Measurements from ENCODE around the gene CCSER1. TPM values are rescaled to one million over a fixed set of nuclear protein-coding genes. Genes with fewer than 3 reads are reported as not detected.

Gene CCSER1
- total RNA-seq, 1 donor from 2014 or later, result not detected

- H3K4me3 Mint-ChIP-seq (ENCODE audit: unreplicated experiment), result no peak overlapping the region
- peaks cover 46% of the 10 kb centered on the region for H3K9me3 Mint-ChIP-seq (ENCODE audit: low read depth)
- TF ChIP-seq CTCF (IDR thresholded peaks at IDR 0.05), result no peak
- H3K36me3 Mint-ChIP-seq (ENCODE audit: low read depth), result no peaks in the 10 kb centered on the region
- H3K27ac Mint-ChIP-seq (ENCODE audit: unreplicated experiment), result no peak overlapping the region
- no peak for DNase-seq (ENCODE audit: low spot score)
- H3K4me1 Mint-ChIP-seq (ENCODE audit: low read depth), result no peaks in the 10 kb centered on the region
- no peaks in the 10 kb centered on the region for H3K27me3 Mint-ChIP-seq (ENCODE audit: low read depth)
Measured at GRCh38 chr4:91567594-91567993, 1440.4 kb downstream of the CCSER1 start.

GRCh38 chr4:91577864-91578263 is 1450.7 kb downstream of the CCSER1 start:
- H3K4me3 Mint-ChIP-seq (ENCODE audit: unreplicated experiment), result no peak overlapping the region
- no peak overlapping the region for H3K27ac Mint-ChIP-seq (ENCODE audit: unreplicated experiment)
- peaks cover 1% of the 10 kb centered on the region for H3K27me3 Mint-ChIP-seq (ENCODE audit: low read depth)
- no peaks in the 10 kb centered on the region for H3K36me3 Mint-ChIP-seq (ENCODE audit: low read depth)
- no peaks in the 10 kb centered on the region for H3K4me1 Mint-ChIP-seq (ENCODE audit: low read depth)
- peaks cover 5% of the 10 kb centered on the region for H3K9me3 Mint-ChIP-seq (ENCODE audit: low read depth)
- no peak for TF ChIP-seq CTCF (IDR thresholded peaks at IDR 0.05)
- no peak for DNase-seq (ENCODE audit: low spot score)

- no peaks in the 10 kb centered on the region for H3K9me3 Mint-ChIP-seq (ENCODE audit: low read depth)
- DNase-seq (ENCODE audit: low spot score), result no peak
- no peak overlapping the region for H3K4me3 Mint-ChIP-seq (ENCODE audit: unreplicated experiment)
- H3K27ac Mint-ChIP-seq (ENCODE audit: unreplicated experiment), result no peak overlapping the region
- H3K36me3 Mint-ChIP-seq (ENCODE audit: low read depth), result no peaks in the 10 kb centered on the region
- H3K4me1 Mint-ChIP-seq (ENCODE audit: low read depth), result no peaks in the 10 kb centered on the region
- no peak for TF ChIP-seq CTCF (IDR thresholded peaks at IDR 0.05)
- no peaks in the 10 kb centered on the region for H3K27me3 Mint-ChIP-seq (ENCODE audit: low read depth)
Measured at GRCh38 chr4:91590260-91590659, 1463.1 kb downstream of the CCSER1 start.

- H3K36me3 Mint-ChIP-seq (ENCODE audit: low read depth), result no peaks in the 10 kb centered on the region
- no peak for TF ChIP-seq CTCF (IDR thresholded peaks at IDR 0.05)
- no peaks in the 10 kb centered on the region for H3K4me1 Mint-ChIP-seq (ENCODE audit: low read depth)
- DNase-seq (ENCODE audit: low spot score), result no peak
- no peaks in the 10 kb centered on the region for H3K27me3 Mint-ChIP-seq (ENCODE audit: low read depth)
- H3K4me3 Mint-ChIP-seq (ENCODE audit: unreplicated experiment), result no peak overlapping the region
- no peak overlapping the region for H3K27ac Mint-ChIP-seq (ENCODE audit: unreplicated experiment)
- no peaks in the 10 kb centered on the region for H3K9me3 Mint-ChIP-seq (ENCODE audit: low read depth)
Measured at GRCh38 chr4:91592125-91592524, 1464.9 kb downstream of the CCSER1 start.

- no peak for DNase-seq (ENCODE audit: low spot score)
- TF ChIP-seq CTCF (IDR thresholded peaks at IDR 0.05), result no peak
- no peaks in the 10 kb centered on the region for H3K27me3 Mint-ChIP-seq (ENCODE audit: low read depth)
- no peak overlapping the region for H3K27ac Mint-ChIP-seq (ENCODE audit: unreplicated experiment)
- no peaks in the 10 kb centered on the region for H3K4me1 Mint-ChIP-seq (ENCODE audit: low read depth)
- no peaks in the 10 kb centered on the region for H3K36me3 Mint-ChIP-seq (ENCODE audit: low read depth)
- no peaks in the 10 kb centered on the region for H3K9me3 Mint-ChIP-seq (ENCODE audit: low read depth)
- H3K4me3 Mint-ChIP-seq (ENCODE audit: unreplicated experiment), result no peak overlapping the region
Measured at GRCh38 chr4:91596718-91597117, 1469.5 kb downstream of the CCSER1 start.
